Subcutaneous adipose tissue (tissue), 4 donors: ENCODE measurements around the gene SEZ6. TPM values are rescaled to one million over a fixed set of nuclear protein-coding genes. Genes with fewer than 3 reads are reported as not detected.

ENCODE experiments used
- CTCF ChIP-seq: fragments of 450-650 bp; IDR thresholded peaks from one replicate; pipeline ENCODE4 v1.5.1; 2016; ENCODE audit warnings: low read depth, mild to moderate bottlenecking, control low read depth, antibody characterized with exemption, moderate library complexity
- total RNA-seq, 4 donors: library from RNA; depleted of rRNA; stranded (reverse); fragments of >200 nt; gene quantifications; one replicate each; pipeline ENCODE4 v1.1.0, GENCODE V29; 2016

The SEZ6 gene
- total RNA-seq, 4 donors from 2014 or later: not detected

GRCh38 chr17:28977659-28978355, 28.0 kb downstream of the SEZ6 start:
- TF ChIP-seq CTCF: no peak

GRCh38 chr17:28975646-28976045, 30.2 kb downstream of the SEZ6 start:
- TF ChIP-seq CTCF: no peak

- TF ChIP-seq CTCF: no peak
These were observed 30.8 kb downstream of the SEZ6 start for GRCh38 chr17:28975031-28975430.

GRCh38 chr17:28974451-28974850, 31.4 kb downstream of the SEZ6 start:
- TF ChIP-seq CTCF: no peak

- no peak for TF ChIP-seq CTCF
These were observed 32.4 kb downstream of the SEZ6 start for GRCh38 chr17:28973425-28973824.

GRCh38 chr17:28972437-28972836, 33.4 kb downstream of the SEZ6 start:
- no peak for TF ChIP-seq CTCF

- no peak for TF ChIP-seq CTCF
These were observed 35.0 kb downstream of the SEZ6 start for GRCh38 chr17:28970879-28971278.
